Stimulated activated CD8-positive, alpha-beta memory T cell treated with anti-CD3 and anti-CD28 coated beads, Interleukin-2, amount 100 ng/mL, for 1 hour (primary cell): ENCODE results near the gene ASIC3.
"Not testable (repeated sequence)": the region's sequence is repeated elsewhere in the genome, so short reads cannot be mapped to it uniquely, and the experiment has no call there.

Experiments
- DNase-seq, 2 donors: peaks; one replicate each; pipeline ENCODE4 v3.0.0-alpha.2; 2020; ENCODE audit warnings: low read depth in 2 of 2

ASIC3 gene

DNA sequence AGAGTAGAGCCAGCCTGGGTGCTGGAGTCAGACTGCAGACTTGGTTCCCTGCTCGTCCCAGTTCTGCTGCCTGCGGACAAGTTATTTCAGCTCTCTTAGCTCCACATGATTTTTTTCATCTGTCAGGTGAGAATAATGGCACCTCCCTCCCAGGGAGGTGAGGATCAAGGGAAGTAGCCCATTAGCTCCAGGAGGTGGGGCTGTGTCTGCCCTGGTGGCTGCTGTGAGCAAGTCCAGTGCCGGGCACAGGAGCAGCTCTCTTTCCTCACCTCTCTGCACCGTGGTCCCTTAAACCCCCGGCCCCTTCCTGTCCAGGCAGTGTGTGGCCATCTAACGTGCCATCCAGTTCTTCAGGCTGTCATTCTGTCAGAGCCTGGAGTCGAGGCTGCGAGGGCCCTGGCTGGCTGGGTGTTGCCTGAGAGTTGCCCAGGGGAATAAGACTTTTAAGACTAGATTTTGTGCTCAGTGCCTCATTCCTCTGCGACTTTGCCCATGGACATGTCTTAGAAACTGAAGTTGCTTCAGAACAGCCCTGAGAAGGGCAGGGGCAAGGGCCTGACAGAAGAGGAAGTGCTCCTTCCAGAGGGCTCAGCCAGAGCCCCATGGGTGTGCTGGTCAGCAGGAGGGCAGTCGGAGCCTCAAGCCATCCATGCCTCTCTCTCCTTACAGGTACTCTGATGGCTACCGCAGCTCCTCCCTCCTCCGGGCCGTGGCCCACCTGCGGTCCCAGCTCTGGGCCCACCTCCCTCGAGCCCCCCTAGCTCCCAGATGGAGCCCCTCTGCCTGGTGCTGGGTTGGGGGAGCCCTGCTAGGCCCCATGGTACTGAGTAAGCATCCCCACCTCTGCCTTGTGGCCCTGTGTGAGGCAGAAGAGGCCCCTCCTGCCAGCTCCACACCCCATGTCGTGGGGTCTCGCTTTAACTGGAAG is 15.1 kb upstream of the ASIC3 start:
- no peak for DNase-seq

DNA sequence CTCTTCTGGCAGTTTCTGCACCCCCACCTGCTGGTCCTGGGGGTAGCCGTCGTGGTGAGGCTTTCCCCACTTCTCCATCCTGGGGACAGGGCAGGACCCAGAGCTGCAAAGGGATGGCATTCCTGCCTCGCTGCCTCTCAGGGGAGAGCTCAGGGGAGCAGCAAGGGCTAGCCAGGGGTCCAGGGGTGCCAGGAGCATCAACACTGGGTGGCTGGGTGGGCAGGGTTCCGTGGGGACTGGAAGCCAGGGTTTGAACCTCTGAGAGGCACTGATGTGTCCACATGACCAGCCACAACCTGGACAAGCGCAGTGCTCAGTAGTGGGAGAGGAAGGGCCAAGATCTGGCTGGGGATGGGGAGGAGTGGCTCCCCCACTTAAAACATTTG is 14.5 kb upstream of the ASIC3 start:
- DNase-seq, result no peak

DNA sequence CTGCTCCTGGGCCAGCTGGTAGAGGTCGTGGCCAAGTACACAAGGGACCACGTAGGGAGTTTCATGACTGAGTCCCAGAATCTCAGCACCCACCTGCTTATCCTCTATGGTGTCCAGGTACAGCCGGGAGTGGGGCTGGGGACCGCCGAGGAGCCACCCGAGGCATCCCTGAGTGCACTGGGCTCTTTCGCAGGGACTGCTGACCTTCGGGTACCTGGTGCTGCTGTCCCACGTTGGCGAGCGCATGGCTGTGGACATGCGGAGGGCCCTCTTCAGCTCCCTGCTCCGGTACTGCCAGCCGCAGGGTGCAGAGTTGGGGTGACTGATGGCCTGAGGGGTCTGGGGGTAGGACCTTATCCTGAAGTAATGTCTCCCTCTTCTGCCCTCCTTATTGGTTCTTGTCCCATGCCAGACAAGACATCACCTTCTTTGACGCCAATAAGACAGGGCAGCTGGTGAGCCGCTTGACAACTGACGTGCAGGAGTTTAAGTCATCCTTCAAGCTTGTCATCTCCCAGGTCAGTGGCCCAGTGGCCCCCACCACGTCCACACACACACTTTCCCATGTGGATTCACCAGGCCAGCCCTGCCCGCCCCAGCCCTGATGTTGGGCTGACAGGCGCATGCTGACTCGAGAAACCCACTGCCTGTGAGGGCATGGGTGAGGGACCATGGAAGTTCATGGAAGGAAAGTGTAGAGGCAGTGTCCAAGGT is 13.9 kb upstream of the ASIC3 start:
- DNase-seq, result no peak

DNA sequence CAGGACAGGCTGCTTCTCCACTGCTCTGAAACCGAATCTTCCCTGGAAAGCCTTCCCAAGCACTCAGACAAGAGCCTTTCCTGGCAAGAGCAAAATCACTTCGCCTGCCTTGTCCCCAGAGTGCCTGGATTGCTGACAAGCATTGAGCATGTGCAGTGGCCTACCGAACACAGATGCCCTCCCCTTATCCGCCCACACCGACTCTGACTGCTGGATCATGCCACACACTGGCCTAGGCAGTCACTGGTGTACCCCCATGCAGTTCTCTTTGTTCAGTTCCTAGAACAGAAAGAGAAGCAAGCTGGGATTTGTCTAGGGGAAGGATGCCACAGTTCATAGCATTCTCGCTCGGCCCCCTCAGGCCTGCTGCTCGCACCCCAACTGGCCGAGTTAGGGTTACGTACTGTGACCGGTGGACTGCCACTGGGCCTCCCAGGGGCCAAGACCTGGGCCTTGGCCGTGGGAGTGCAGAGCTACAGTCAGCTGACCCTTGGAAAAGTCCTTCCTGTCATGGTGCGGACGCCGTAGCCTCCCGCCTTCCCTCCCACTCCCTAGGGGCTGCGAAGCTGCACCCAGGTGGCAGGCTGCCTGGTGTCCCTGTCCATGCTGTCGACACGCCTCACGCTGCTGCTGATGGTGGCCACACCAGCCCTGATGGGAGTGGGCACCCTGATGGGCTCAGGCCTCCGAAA is 13.2 kb upstream of the ASIC3 start:
- no peak for DNase-seq

DNA sequence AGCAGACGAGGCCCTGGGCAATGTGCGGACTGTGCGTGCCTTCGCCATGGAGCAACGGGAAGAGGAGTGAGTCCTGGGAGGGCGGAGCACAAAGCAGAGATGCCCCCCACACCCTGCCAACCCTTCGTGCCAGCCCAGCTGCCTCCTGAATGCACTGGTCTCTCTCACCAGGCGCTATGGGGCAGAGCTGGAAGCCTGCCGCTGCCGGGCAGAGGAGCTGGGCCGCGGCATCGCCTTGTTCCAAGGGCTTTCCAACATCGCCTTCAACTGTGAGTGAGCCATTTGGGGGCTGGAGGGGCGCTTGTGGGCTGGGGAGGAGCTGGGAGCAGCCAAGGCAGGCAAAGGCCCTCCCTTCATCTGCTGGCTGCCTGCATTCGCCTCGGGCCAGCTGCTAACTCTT is 12.4 kb upstream of the ASIC3 start:
- DNase-seq, result no peak

DNA sequence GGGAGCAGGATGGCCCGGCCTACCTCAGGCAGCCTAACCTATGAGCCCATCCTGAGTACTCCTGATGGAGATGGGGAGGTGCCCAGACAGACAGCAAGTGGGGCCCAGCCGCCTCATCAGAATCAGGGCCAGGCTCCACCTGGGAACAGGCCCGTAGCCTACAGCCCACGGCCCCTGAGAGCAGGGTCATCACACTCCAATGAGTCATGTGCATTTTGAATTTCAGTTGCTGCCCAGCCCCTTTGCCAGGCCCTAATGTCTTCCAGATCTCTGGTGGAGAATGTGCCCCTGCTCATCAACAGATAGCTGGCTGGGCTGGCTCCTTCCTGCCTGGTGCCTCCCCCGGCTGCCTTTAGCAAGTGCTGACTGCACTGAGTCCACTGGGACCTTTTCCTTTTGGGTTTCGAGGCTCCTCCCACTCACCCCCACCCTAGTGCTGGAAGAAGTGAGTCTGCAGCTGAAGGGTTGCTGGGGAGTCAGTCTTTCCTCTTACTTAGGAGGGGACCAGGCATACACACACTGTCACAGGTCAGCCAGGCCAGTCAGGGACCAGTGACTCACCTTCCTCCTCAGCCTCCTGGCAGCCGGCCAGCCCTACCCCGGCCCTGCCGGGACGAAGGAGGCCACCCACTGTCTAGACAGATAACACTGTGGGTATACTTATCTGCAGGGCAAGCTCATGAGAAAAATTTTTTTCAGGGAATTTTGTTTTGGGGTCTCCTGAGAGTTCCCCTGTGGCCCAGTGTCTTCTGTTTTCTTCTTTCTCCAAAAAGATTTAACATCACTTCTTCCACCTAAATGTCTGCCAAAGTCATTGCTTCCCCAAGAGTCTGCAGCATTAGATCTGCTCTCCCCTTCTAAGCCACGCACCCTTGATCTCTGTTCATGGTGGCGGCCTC is 9.1 kb upstream of the ASIC3 start:
- DNase-seq, result peak in 1 of 2 donors; percentile 25

DNA sequence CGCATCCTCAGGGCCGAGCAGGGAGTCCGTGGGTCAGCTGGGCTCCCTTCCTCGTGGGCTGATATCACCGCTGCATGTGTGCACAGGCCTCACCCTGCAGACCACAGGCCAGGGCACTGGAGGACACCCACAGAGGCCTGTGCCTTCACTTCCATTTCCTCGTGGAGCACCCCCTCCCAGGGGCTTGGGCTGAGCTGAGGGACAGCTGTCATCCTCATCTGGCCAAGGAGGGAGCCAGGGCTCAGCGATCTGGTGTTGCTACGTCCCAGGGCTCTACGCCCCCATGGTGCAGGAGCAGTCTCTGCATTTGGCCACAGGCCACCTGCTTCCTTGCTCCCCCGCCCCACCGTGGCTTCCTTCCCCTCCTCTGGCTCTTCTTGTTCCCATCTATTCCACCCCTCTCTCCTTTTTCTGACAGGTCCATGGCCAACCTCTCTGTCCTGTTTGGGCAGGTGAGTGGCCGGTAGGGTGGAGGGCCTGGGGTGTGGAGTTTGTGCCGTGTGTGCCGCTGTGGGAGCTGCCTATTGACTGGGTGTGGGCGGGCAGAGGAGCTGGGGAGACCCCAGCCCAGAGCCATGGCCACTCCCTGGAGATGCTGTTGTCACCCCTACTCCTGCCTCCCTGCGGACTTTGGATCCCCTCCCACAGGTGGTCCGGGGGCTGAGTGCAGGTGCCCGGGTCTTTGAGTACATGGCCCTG is 8.3 kb upstream of the ASIC3 start:
- no peak for DNase-seq

DNA sequence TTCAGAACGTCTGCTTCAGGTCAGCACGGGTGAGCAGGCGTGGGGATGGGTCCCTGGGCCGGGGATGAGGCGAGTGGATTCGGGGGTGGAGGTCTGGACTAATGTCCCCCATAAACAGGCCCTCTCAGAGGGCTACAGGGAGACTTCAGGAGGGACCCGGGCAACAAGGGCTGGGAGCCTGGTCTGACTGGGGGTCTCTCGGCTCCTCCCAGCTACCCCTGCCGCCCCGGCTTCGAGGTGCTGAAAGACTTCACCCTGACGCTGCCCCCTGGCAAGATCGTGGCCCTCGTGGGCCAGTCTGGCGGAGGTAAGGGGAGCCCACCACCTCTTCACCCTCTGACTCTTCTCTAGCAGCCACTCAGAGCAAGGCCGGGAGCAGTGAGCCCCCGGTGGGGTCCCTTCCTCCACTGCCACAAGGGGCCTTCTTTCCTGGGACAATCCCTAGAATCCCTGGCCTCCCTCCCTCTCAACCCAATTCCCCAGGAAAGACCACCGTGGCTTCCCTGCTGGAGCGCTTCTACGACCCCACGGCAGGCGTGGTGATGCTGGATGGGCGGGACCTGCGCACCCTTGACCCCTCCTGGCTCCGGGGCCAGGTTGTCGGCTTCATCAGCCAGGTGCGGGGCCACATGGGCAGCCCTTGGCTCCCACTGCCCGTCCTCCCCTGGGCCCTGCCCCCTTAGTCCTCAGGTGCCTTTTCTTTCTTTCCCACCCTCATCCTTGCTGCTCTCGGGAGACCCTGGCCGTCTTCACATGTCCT is 7.5 kb upstream of the ASIC3 start:
- DNase-seq, result no peak

DNA sequence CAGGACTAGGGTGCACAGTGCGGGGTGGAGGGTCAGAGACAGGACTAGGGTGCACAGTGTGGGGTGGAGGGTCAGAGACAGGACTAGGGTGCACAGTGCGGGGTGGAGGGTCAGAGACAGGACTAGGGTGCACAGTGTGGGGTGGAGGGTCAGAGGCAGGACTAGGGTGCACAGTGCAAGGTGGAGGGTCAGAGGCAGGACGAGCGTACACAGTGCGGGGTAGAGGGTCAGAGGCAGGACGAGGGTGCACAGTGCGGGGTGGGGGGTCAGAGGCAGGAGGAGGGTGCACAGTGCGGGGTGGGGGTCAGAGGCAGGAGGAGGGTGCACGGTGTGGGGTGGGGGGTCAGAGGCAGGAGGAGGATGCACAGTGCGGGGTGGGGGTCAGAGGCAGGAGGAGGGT is 4.9 kb upstream of the ASIC3 start:
- not testable (repeated sequence) for DNase-seq

DNA sequence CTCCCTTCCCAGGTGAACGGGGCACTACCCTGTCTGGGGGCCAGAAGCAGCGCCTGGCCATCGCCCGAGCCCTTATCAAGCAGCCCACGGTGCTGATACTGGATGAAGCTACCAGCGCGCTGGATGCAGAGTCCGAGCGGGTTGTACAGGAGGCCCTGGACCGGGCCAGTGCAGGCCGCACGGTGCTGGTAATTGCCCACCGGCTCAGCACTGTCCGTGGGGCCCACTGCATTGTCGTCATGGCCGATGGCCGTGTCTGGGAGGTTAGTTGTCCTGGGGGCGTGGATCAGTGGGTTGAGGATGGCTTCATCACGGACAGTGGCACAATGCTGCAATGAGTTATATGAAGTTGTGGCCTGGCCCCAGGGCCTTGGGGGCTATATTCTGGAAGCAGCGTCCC is 4.4 kb upstream of the ASIC3 start:
- no peak for DNase-seq

DNA sequence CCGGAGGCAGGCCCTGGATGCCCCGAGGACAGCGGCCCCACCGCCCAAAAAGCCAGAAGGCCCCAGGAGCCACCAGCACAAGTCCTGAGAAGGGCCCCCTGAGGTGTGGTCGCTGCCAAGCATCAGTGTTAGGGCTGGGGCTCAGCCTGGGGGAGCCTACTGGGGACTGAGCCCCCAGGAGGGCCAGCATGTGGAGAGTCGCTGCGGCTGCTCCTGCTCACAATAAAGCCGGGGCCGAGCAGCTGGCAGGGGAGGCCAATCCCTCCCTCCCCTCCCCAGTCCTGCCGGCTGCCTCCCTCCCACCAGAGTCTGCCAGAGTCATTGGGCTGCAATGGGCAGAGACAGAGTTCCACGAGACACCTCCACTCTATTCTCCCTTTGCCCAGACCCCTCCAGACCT is 3.1 kb upstream of the ASIC3 start:
- DNase-seq, result no peak

DNA sequence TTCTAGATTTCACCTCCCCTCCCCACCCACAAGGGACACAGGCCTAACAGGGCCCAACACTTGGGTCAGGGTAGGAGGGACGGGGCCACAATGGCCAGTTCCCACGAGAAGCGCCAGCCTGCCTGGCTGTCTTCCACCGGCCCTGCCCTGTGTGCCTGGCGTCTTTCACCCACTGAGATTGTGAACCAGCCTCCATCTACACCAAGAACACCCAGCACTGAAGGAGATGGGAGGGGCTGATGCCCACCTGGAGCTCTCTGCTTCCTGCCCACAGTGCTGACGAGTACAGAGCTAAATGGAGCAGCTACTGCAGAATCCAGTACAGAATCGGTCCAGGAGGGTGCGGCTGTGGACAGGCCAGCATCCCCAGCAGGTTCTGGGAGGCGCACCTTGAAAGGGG is 2.4 kb upstream of the ASIC3 start:
- no peak for DNase-seq

DNA sequence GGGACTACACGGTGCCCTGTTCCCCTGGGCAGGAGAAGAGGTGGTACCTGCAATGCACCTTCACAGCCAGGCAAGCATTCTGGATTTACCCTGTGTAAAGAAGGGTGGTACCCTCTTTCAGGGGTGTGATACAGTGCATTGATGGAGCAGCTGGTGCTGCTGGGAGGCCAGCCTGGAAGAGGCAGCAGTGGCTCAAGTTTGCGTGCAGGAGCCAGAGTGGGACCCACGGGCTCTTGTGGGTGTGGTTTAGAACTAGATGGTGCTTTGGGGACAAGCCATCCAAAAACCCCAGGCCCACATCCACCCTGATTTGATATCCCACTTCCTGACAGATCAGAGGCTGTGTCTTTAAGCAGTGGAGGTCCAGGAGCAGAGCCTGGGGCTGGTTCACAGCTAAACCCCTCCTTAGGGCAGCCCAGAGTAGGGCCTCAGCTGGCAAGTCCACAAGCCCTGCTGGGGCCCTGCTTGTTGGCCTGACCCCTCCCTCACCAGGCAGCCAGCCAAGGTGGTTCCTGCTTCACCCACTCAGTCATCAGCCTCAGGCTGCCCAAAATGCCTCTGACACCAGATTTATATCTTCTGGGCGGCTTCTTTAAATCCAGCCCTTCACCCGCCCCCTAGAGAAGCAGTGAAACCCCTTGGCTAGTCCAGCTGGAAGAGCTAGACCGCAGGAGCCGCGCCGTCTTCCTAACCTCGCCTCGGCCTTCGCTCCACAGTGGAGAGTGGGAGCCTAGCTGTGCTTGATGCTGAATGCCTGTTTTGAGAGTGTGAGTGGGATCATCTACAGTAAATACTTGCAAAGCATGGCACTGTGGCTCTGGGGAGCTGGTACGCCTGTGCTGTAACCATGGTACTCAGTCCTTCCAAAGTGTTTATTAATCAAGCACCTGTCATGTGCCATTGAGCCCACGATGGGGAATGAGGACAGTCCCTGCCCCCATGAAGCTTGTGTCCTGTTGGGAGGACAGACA is 1.4 kb upstream of the ASIC3 start:
- no peak for DNase-seq

DNA sequence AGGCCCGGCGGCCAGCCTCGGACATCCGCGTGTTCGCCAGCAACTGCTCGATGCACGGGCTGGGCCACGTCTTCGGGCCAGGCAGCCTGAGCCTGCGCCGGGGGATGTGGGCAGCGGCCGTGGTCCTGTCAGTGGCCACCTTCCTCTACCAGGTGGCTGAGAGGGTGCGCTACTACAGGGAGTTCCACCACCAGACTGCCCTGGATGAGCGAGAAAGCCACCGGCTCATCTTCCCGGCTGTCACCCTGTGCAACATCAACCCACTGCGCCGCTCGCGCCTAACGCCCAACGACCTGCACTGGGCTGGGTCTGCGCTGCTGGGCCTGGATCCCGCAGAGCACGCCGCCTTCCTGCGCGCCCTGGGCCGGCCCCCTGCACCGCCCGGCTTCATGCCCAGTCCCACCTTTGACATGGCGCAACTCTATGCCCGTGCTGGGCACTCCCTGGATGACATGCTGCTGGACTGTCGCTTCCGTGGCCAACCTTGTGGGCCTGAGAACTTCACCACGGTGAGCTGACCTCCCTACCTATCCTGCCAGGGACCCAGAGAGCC is 656 bp downstream of the ASIC3 start:
- DNase-seq, result no peak

DNA sequence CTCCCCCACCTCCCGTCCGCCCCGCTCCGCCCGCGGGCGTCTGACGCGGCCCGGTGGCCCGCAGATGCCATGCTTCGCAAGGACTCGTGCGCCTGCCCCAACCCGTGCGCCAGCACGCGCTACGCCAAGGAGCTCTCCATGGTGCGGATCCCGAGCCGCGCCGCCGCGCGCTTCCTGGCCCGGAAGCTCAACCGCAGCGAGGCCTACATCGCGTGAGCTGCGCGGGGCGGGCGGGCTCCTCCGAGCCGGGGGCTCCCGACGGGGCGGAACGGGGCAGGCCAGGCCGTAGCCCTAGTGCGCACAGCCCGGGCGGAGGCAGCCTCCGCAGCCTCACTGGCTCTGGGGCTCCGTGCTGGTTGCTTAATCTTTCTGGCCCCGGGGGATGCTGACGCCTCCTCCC is 2.8 kb downstream of the ASIC3 start:
- DNase-seq, result no peak

DNA sequence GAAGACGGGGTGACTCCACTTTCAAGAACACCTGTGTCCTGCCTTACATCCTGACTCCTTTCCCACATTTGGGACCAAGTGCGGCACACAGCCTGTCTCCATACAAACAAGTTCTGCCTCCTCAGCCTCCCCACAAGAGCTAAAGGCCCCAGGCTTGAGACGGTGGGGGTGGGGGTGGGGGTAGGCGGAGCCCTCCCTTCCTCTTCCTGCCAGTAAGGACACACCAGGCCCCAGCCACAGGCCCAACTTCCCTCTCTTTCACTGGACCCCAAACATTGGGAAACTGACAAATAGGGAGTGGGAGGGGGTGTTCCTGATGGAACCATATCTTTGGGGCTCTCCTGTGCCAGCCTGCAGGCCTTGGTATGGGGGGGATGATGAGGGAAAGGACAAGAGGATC is 4.8 kb downstream of the ASIC3 start:
- DNase-seq, result no peak

DNA sequence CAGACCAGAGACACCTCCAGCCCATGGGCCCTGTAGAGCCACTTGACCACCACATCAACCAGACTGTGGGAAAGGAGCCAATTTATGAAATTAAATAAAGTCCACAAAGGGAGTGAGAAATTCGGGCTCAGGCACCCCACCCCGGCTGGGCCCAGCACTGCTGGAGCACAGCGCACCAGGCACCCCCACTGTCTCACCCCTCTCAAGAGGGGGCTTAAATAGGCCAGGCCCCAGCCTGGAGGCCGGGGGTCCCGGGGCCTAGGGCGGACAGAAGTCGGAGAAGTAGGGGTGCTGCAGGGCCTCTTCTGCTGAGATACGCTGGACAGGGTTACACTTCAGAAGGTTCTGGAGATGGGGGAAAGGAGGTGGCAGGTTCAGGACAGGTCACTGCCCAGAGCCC is 5.4 kb downstream of the ASIC3 start:
- DNase-seq, result no peak

DNA sequence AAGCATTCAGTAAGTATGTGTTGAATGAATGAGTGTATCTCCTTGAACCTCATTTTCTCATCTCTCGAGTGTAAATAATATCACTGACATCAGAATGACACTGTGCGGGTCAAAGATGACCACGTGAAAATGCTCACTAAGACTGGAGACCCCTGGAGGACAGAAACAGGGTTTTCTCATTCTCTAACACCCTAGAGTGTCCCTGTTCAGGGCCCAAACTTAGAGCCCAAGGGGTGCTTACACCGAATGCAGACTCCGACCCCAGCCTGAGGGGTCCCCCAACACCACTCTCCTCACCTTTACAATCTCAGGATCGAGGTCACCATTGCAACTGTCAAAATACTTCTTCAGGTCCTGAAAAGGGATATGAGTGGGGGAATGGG is 7.9 kb downstream of the ASIC3 start:
- DNase-seq, result no peak
